ENCODE results near the gene POLR3GL.
"Not testable (repeated sequence)": the region's sequence is repeated elsewhere in the genome, so short reads cannot be mapped to it uniquely, and the experiment has no call there.

Gene POLR3GL

DNA sequence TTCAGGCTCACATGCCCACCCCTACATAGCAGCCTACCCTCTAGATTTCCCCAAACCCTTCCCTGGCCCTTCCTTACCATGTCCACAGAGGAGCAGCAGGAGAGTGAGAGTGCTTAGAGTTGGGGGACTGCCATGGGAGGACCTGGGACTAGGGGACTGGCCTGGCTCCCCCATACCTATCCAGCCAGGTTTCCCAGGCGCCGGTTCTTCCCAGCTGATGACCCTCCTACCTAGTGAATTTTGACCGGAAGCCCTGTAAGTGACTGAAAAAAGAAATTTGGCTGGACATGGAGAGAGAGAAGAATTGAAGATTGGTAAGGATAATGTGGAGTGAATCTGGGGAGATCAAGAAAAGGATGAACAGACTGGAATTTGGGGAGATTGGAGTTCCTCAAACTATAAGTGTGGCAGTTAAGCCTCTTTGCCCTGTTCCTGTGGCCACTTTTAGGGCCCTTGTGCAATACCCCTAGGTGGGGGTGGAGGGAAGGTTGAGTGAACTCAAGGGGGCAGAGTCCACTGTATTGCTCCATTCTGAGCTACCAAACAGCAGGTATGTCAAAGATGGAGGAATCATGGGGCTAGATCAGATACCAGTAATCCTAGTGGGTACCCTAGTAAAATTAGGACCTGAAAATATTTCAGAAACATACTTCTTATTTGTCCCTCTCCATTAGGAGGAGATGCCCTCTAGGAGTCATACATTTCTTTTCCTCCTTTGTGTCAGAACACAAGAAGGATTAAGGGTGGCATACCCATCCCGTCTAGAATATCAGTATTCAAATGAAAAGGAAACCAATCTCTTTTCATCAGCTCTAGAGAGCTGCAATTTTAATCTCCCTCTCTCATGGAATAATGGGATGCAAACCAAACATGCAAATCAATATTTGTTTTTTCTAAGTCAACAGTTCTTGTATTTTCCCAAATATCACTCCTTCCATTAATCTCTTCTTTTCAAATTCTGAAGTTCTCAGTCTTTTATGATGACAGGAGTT, 55.9 kb downstream of the POLR3GL start:
- DNase-seq (ENCODE audit: low spot score): no peak

DNA sequence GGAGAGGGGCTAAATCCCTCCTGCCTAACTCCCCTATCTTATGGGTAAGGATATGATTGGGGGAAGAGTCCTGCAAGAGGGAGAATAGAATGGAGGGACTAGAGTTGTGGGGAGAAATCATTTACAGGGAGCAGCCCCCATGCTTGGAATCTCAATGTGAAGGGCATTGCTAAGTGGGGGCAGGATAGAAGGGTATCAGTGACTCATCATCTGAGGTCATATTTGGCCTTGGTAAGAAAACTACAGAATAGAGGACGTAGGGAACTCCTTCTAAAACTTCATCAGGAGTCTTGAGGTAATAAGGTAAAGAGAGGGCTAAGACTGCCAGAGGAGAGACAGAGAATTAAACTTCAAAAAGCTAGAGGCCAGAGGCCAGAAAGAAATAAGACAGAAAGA, 56.6 kb downstream of the POLR3GL start:
- no peak for DNase-seq (ENCODE audit: low spot score)

DNA sequence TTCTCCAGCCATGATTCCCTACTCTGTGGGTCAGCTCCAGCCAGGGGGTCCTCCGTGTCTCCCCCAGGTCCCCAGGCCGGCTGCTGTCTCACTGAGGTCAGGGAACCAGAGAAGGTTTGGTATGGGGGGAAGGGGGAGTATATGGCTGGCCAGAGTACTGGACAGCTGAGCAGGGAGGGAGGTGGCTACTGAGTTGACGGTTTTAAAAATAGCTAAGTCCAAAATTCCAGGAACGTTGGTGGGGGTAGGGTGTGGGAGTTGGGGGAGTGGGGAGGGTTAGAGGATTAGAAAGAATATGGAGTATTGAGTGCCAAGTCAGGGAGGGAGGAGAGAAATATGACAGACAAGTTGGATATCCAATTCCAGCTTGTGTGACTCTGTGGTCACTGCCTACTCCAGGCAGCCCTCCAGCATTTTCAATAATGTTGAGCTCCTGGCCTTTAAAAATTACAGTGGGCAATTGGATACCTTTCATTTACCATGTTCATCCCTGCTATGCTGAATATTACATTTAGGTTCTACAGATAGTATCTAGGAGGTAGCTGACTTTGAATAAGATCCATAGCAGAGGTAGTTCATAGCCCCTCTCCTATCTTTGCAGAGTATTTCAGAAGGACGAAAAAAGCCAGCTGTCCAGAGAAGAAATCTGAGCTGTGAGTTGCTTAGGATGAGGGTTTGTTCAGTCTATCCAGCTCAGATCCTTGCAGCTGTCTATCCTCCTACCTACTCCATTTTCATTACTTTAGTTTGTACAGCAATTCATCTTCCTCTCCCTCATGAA, 57.3 kb downstream of the POLR3GL start, which contains the start of gene HJV:
Gene HJV (minus strand): TSS at position 114 of the 781 bp plus-strand sequence. CDS start 1,504 bp downstream, outside the sequence.
- DNase-seq (ENCODE audit: low spot score): no peak

DNA sequence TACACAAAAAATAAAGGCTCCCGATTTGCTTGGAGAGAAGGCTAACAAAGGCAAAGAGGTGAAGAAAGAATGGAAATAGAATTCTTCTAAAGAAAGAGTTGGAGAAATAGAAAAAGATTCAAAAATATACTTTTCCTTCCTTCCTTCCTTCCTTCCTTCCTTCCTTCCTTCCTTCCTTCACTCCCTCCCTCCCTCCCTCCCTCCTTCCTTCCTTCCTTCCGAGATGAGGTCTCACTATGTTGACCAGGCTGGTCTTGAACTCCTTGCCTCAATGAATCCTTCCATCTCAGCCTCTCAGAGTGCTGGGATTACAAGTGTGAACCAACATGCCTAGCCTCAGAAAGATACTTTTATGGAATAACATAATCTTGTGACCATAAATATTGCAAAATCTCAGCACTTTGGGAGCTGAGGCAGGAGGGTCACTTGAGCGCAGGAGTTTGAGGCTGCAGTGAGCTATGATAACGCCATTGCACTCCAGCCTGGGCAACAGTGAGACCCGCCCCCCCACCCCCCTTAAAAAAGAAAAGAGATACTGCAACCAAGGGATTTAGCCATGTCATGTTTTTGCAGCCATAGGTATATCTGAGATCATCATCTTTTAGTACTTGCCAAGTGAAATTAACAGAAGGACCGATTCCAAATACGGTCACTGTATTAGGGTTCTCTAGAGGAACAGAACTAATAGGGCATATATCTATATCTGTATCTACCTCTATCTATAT, 58.1 kb downstream of the POLR3GL start:
- no peak for DNase-seq (ENCODE audit: low spot score)

DNA sequence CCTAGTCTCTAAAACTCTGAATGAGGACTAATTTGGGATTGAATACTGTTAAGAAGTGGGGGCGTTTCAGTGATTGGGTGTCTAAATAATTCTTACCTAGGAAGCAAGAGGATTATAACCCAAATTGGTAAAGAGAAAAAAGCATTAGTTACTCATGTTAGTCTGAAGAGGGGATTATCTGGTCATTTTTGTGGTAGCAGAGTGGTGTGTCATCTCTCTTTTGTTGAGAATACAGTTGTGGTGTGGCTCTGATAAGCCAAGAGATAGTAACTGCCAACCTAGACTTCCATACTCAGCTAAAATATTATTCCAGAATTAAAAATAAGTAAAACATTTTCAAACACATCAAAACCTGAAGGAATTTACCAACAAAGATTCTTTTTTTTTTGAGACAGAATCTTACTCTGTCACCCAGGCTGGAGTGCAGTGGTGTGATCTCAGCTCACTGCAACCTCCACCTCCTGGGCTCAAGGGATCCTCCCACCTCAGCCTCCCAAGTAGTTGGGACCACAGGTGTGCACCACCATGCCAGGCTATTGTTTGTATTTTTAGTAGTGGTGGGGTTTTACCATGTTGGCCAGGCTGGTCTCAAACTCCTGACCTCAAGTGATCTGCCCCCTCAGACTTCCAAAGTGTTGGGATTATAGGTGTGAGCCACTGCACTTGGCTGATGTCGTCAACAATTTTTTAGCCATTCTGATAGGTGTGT, 61.5 kb downstream of the POLR3GL start:
- not testable (repeated sequence) for DNase-seq (ENCODE audit: low spot score)

DNA sequence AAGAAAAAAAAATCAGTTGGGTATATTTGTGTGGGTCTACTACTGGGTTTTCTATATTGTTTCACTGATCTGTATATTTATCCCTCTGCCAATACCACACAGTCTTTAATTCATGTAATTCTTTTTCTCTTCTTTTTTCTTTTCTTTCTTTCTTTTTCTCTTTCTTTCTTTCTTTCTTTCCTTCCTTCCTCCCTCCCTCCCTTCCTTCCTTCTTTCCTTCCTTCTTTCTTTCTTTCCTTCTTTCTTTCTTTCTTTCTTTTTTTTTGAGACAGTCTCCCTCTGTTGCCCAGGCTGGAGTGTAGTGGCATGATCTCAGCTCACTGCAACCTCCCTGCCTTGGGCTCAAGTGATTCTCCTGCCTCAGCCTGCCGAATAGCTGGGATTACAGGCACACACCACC, 62.2 kb downstream of the POLR3GL start:
- not testable (repeated sequence) for DNase-seq (ENCODE audit: low spot score)
